ENCODE data around the gene FGA.

Gene FGA

DNA sequence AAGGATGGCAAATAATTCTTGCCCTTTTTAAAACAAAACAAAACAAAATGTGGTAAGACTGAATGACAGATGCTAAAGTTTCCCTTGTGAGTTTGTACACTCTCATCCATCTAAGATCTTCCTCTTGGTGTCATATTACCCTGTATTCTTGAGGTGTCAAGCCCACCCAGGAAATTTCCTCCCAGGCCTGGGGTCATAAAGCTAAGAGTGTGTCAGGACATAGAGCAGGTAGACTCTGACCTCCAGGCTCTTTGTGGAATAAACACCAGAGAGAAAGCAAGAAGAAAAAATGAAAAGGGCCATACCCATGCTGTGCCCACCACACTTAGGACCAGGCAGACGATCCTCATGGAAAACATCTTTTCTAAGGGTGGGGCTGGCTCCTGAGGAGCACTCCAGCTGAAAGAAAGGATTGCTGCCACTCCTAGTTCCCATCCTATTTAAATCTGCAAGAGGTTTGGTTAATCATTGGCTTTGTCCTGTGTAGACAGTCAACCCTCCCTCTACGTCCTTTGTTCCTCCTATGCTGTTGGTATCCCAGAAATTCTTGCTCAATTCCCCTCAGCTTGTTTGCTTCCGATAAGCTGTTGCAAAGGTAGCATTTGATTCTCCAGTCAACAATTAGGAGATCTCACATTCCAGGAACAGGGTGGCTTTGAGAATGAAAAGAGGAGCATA is at the start of gene FGA:
Gene FGA, minus strand, starts transcription at position 414 of the 678 bp plus-strand sequence. Its CDS starts 55 bp downstream, at position 359.
- in situ Hi-C loops (cut with MboI; ENCODE audit: low sequenced_read_pairs) = no loop called here

DNA sequence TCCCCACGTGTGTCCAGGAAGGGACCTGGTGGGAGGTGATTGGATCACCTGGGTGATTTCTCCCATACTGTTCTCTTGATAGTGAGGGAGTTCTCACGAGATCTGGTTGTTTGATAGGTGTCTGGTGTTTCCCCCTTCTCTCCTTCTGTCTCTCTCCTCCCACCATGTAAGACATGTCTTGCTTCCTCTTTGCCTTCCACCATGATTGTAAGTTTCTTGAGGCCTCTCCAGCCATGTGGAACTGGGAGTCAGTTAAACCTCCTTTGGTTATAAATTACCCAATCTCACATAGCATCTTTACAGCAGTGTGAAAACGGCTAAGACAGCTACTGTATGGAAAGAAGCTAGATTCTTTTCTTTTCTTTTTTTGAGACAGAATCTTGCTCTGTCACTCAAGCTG is 43.5 kb upstream of the FGA start:
- in situ Hi-C loops (cut with MboI; ENCODE audit: low sequenced_read_pairs) = no loop called here

DNA sequence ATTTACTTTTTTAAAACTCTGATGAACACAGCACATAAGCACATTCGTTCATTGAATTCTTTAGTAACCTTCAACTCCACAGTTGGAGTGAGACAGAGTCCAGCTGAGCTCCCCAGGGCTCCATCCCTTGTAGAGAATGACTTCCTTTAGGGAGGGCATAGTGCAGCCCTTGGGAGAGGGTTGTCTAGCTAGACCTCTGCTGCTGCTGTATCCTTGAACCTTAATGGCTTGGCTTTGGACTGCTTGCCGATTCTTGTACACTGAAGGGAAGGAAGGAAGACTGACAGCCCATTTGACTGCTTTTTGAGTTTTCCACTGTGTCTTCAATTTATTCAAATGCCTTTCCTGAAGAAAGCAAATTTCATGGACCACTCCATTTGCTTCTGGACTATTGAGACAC is 41.3 kb upstream of the FGA start:
- in situ Hi-C loops (cut with MboI; ENCODE audit: low sequenced_read_pairs) = no loop called here

DNA sequence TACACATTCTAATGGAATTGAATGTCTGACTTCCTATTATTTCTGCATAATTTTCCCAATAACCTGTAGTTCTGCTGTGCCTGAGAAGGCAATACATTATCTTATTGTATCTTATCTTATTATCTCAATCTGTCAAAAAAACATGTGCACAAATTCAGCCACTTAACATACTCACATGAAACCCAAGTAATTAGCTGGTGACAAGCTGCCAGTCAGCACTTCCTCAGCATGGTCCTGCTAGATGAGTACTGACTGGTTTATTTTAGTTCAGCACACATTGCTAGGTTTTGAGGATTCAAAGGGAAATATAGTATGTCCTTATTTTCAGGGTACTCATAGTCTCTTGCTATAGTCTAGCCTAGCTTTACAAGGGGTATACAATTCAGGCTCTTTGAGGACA is 39.8 kb upstream of the FGA start:
- in situ Hi-C loops (cut with MboI; ENCODE audit: low sequenced_read_pairs) = no loop called here

DNA sequence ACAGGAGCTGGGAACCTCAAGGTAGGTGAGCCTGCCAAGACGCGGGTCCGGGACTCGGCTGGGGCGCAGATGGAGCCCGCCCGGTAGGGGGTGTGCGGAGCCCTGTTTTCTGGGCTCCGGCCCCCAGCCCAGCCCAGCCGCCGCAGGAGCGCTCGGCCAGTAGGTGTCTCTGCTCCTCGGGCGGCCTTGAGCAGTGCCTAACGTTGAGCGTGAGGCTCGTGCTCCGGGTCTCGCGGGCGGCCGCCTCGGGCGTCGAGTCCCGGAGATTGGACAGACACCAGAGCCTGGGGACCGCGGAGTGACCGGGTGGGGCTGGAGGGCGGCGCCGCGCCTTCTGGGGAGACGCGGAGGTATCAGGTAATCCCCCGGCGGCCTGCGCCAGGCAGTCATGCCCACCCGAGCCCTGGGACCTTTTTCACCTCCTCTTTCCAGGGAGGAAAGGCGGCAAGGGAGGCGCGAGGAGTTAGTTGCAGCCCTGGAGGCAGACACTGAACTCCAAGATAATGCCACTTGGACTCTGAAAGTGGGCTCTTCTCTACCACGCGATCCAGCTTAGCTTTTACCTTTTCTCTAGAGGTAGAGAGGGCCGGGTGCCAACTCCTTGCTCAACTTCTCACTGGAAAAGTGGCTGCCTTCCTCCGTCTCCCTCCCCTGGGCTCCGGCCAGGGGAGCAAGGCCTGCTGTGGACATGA is 36.4 kb upstream of the FGA start:
- in situ Hi-C loops (cut with MboI; ENCODE audit: low sequenced_read_pairs) = no loop called here

DNA sequence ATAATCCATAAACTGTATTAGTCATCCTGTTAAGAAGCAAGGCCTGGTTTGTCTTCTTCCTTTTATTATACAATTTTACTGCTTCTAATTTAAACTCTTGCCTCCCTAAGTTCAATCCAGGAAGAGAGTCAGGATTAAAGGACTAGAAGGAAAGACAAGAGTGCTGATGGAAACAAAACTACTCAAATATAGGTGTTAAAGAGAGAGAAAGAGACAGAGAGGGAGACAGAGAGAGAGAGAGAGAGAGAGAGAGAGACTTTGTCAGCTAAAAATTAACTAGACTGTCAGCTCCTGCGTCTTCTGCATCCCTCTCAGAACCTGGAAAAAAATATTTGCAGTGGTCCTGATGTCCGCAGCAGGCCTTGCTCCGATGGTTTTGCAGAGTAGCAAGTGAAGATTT is 35.4 kb upstream of the FGA start:
- in situ Hi-C loops (cut with MboI; ENCODE audit: low sequenced_read_pairs) = no loop called here

DNA sequence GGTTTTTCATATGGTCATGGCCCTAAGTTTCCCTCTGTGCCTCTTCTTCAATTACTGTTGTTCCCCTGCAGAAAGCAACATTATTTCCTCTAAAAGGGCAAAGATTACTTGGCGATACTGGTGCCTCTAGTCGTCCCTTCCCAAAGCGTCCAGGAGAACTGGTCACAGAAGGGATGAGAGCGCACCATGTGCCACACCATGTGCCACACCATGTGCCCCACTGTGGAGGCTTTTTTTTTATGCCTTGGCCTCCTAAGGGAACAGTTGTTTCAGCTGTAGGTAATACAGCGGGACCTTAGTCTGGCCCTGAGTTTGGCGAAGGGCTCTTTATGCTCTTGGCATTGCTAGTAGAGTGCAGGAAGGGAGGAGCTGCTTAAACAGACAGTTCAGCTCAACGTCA is 33.5 kb upstream of the FGA start:
- in situ Hi-C loops (cut with MboI; ENCODE audit: low sequenced_read_pairs) = no loop called here

DNA sequence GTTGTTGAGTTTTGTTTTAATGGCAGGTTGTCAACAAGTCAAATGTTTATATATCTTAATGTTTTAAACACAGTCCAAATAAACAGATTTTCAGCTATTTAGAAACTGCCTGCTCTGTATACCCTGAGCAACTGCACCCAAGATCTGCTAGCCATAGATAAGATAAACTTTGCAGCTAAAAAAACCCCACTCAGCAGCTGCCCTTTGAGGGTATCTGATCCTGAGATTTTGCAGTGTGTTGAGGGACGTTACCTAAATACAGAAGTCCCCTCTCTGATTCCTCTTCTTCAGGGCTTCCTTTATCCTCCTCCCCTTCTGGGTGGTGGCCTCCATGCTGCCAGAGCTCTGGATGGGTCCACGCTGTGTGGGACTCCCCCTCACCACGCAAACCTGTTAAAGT is 32.9 kb upstream of the FGA start:
- in situ Hi-C loops (cut with MboI; ENCODE audit: low sequenced_read_pairs) = no loop called here

DNA sequence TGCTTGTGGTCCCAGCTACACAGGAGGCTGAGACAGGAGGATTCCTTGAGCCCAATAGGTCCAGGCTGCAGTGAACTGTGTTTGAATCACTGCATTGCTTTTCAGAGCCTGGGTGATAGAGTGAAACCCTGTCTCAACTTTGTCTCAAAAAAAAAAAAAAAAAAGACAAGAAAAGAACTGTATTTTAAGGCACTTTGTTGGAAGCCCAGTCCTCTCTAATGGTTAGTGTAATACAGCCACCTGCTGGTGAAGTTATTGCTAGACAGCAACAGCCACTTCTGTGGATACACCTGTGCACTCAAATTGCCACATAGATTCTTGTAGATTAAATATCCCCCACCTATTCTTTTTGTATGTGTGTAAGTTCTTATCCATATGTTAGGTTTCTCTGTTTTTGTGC is 32.1 kb upstream of the FGA start:
- in situ Hi-C loops (cut with MboI; ENCODE audit: low sequenced_read_pairs) = no loop called here

DNA sequence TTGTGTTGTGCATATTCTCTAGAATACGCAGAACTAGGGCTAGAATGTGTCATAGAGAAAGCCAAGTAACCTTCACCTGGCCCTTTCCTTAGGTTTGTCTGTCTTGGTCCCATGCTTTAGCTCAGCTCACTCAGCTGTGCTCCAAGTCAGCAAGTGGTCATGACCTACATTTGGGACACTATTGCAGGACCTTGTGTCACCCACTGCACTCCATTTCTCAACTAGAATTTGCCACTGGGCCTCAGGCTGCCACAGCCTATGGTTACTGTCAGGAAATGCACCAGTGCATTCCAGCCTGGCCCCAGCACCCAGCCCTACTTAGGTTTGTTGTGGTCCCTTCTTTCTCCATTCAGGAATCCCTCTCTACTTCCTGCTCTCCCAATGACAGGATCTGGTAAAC is 29.6 kb upstream of the FGA start:
- in situ Hi-C loops (cut with MboI; ENCODE audit: low sequenced_read_pairs) = no loop called here

DNA sequence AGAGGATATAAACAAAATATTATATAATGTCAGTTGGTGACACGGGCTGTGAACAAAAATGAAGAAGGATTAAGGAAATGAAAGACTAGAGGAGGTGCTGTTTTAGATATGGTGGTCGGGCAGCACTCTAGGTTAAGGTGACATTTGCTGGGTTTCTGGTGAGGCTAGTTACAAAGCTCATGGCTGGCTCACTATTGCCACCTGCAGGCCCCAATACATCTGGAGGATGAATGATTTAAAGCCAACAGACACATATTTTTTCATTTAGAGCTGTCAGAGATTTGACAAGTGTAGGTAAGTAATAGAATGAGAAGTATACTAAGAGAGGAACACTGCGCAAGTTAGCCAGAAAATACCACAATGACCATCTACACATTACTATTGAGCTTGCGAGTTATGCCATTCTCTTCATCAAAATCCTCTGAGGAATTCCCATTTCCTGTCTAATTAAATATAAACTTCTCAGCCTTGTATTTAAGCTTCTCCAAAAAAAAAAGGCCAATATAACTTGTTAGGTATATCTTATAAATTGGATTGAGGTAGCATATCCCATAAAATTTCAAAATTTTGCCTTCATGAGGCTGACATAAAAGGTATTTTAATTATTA is 28.3 kb upstream of the FGA start:
- in situ Hi-C loops (cut with MboI; ENCODE audit: low sequenced_read_pairs) = no loop called here

DNA sequence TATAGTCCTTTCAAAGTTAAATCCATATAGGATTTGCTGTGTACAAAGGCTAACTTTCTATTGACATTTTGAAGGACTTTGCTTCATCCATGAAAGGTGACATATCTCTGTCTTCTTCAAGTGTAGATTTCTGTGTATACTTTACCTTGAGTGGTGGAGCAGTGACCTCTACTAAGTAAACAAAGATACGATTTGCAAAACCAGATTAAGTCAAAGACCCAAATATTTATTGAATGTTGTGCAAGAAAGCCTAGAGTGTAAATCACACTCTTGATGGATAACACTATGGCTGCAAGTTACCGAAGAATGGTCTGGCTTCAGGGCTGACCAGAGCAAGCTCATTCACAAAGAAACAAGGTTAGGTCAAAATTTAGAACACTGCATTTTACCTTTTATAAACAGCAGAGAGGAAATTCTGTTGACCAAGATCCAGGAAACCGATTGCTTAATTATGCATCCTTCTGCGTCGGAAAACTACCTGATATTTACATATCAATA is 27.3 kb upstream of the FGA start:
- in situ Hi-C loops (cut with MboI; ENCODE audit: low sequenced_read_pairs) = no loop called here

DNA sequence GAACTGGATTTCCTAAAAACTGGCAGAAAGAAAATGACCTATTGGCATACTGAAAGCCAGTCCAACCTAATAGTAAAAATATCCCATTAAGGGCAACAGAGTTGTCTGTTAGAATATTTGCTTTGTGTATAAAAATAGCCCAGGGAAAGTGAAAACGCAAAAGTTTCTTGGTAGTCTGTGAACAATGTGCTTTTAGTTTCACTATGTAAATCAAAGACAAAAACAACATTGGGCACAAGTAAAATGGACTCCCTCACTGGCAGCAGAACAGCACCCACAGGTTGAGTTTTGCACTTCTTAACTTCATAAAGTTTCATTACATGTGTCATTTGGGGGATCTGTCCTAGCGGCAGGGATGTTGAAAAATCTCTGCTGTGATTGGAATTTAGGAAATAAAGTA is 26.2 kb upstream of the FGA start:
- in situ Hi-C loops (cut with MboI; ENCODE audit: low sequenced_read_pairs) = no loop called here

DNA sequence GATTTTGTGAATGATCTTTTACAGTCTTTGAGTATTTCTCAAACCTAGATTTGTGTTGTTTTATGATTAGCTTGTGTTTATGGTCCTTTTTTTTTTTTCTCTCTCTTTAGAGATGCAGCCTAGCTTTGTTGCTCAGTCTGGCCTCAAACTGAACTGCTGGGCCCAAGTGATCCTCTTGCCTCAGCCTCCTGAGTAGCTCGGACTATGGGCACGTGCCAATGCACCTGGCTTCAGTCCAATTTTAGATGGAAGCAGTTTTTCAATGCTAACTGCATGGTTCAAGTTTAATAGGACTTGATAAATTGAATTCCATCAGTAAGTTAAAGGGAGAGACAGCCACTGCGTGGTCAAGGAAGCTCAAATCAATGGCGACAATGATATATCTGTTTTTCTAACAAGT is 25.7 kb upstream of the FGA start:
- in situ Hi-C loops (cut with MboI; ENCODE audit: low sequenced_read_pairs) = no loop called here

DNA sequence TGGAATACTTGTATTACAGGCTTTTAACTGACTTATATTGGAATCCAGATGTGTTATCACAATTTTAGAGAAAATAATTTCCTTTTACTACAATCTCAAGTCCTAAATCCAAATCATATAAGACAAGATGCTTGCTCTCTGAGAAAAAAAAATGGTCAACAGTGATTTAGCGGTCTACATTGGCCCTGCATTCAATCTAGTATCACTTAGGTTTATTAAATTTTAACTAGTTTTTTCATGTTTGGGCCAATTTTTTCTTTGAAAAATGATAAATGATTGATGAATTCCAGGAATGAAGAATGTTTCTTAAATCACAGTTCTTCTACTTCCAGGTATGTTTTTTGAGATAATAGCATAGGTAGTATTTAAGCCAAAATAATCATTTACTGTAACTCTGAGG is 24.7 kb upstream of the FGA start:
- in situ Hi-C loops (cut with MboI; ENCODE audit: low sequenced_read_pairs) = no loop called here

DNA sequence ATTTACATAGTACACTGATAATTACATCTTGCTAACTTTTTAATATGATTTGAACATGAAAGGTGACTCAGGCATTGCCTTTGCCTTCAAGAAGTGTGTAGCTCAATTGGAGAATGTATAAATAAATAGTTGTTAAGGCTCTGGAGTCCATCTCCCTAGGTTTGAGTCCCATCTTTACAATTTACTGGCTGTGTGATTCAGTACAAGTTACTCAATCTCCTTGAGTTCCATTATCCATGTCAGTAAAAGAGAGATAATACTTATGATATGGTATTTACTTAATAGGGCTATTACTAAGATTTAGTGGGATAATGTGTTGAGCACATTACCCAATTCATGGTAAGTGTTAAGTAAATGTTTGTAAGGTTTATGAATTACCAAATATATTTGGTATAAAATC is 23.8 kb upstream of the FGA start:
- in situ Hi-C loops (cut with MboI; ENCODE audit: low sequenced_read_pairs) = no loop called here

DNA sequence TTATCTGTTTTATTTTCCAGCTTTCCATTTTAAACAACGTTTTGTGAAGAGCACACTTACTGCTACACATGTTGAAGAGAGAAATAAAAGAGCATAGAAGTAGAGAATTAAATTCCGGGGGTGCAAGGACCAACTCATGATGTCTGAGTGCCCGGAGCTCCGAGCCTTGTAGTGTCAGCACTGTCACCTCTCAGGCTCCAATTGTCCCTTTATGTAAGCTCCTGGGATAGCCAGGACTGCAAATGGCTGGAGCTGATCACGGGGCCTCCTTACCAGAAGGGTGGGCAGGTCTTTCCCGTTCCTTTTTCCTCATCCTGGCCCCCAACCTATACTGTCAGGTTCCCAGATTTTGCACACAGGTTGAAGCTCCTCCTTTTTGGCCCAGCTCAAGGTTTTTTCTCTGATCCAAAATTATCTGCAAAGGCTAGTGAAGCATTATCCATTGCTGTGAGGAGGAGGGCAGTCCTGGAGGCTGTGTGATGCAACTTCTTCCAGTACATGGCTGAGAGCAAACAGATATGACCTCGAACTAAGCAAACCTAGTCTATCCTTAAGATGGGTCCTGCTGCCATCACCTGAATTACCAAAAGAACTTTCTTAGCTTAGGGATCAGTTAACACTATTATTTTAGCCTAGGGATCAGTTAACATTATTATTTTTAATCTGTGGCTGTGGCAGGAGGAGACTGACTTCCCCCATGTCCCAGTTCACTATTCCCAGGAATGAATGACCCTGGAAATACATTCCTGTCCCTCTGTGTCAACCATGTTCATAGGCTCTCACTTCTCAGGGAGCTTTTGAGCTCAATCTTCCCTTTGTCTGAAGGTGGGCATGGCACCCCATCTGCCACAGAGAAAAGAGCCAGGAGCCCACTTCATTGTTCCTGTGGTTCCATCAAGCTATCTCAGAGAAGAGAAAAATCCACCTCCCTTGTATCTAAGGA is 22.2 kb upstream of the FGA start, which contains the start of gene FGG:
Gene FGG, minus strand, starts transcription at position 185 of the 943 bp plus-strand sequence. Its CDS starts 47 bp downstream, at position 138.
- in situ Hi-C loops (cut with MboI; ENCODE audit: low sequenced_read_pairs) = no loop called here

DNA sequence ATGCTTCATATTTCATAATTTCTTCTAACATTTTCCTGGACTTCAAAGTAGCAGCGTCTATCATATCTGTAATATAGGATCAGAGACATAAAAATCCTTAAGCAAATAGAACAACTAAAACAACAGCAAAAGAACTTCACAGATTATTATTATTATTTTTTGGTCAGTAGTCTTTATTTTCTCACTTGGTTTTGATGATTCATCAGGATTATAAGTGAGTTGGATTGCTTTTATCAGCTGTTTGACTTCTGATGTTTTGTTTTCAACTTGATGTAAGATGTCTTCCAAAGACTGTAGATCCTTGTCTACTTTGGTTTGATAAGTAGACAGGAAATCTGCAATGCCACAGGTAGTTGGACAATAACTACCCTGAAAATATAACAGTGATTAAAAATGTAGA is 21.3 kb upstream of the FGA start:
- in situ Hi-C loops (cut with MboI; ENCODE audit: low sequenced_read_pairs) = no loop called here

DNA sequence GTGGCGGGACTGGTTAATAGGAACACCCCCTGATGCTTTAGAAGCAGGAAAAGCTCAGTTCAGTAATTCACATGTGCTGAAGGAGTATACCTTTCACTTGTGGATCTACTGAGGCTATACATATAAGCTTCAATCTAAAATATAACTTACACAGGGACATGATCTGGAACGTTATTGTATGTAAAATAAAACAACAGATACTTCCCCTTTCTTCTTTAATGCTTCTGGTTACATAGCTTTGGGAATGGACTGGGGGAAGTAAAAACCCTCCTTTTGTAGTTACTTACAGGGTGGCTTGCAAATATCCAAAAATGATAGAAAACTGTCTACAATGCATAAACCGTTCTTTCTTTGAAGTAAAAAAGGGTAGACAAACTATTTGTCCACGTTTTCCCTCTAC is 20.0 kb upstream of the FGA start:
- in situ Hi-C loops (cut with MboI; ENCODE audit: low sequenced_read_pairs) = no loop called here

DNA sequence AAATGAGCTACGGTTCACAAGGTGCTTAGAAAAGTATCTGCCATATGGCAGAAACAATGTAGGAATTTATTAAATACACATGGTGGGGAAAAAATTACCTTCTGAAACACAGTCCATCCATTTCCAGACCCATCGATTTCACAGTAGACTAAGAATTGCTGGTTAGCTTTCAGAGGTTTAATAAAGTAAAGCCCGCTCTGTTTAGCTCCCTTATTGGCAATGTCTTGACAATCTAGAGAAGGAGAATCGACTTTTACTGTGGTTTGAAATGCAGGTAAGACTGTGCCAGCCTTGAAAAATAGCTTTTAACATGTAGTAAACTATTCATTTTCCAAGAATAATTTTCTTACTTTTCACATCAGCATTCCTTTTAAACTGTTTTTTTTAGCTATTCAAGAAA is 19.0 kb upstream of the FGA start:
- in situ Hi-C loops (cut with MboI; ENCODE audit: low sequenced_read_pairs) = no loop called here
